GM12872 (cell line): ENCODE measurements around the gene CCDC183.

Source experiments
- CTCF ChIP-seq: IDR thresholded peaks from 3 replicates; pipeline ENCODE4 v1.5.1; 2011; ENCODE audit warnings: low read depth, mild to moderate bottlenecking, low read length, moderate library complexity; ENCODE audit not compliant: insufficient read depth

Gene CCDC183

GRCh38 chr9:136799079-136799853 lies 3.1 kb downstream of the CCDC183 start:
- no peak for TF ChIP-seq CTCF

- no peak for TF ChIP-seq CTCF
These were observed 3.9 kb downstream of the CCDC183 start for GRCh38 chr9:136799854-136800657.

- no peak for TF ChIP-seq CTCF
These were observed 6.2 kb downstream of the CCDC183 start for GRCh38 chr9:136802321-136802720.

GRCh38 chr9:136803551-136804508 lies 7.7 kb downstream of the CCDC183 start:
- no peak for TF ChIP-seq CTCF

- TF ChIP-seq CTCF, result no peak
These were observed 8.5 kb downstream of the CCDC183 start for GRCh38 chr9:136804509-136805206.

- TF ChIP-seq CTCF, result no peak
These were observed 9.1 kb downstream of the CCDC183 start for GRCh38 chr9:136805207-136805740.
